Heart left ventricle (tissue), 13 donors: ENCODE measurements around the gene DCAF4.

Experiments
- CTCF ChIP-seq, 12 donors: fragments of 200-600 bp; sonication (generic) in 4 of 12; IDR thresholded peaks; one replicate each; pipeline versions ENCODE4 v1.5.0 to v1.8.0; 2018 to 2022; ENCODE audit warnings: antibody characterized with exemption in 12 of 12, mild to moderate bottlenecking in 5 of 12
- POLR2A ChIP-seq, 2 donors: fragments of 450-650 bp; IDR thresholded peaks; one replicate each; pipeline ENCODE4 v1.6.1; 2017; ENCODE audit warnings: antibody characterized with exemption in 2 of 2, mild to moderate bottlenecking in 2 of 2, moderate library complexity in 2 of 2
- donor health status: ischemic (EF 13 %, LVEDD 7.1; RV severe dilation, severe dysfunction).
- donor health status: DM: no; HTN: yes; CAD: no.
- donor health status: DM: no; HTN: no; CAD: no.
- donor health status: ischemic (EF 25% LVEDD 6.9; RV normal size, moderate dysfunction).
- donor health status: ischemic (EF 25% LVEDD 5.7; RV mildly dilated, moderate dysfunction).
- donor health status: ischemic (EF 35%, LVEDD 5.7; RV mildly dilated, moderate dysfunction).
- donor health status: nonischemic (EF 11% LVEDD 7.7; RV severe dilation, severe dysfunction).
- donor health status: DM: yes; HTN: yes; CAD: no.
- donor health status: PGD.
- donor health status: ischemic (EF 29% LVEDD 5.4; RV normal size, mild dysfunction).
- donor health status: nonischemic (EF 23%, LVEDD 6.1; RV moderate dilation, normal function).

- TF ChIP-seq CTCF (IDR thresholded peaks at IDR 0.05) (no peak), POLR2A (IDR thresholded peaks at IDR 0.05) (no peak)
Observed at GRCh38 chr14:72986857-72987256, 60.6 kb downstream of the DCAF4 start.
